GM08714 (cell line): Measurements from ENCODE around the gene CCDC69.

Source experiments
- H3K4me3 ChIP-seq: fragments of 200-500 bp; sonication (Bioruptor generic); 2 replicates; pipeline ENCODE4 v1.5.1; 2014; ENCODE audit warnings: mild to moderate bottlenecking, low read length, inconsistent platforms
- ZNF274 ChIP-seq: IDR thresholded peaks from 2 replicates; pipeline ENCODE4 v1.6.1; 2012; ENCODE audit warnings: mild to moderate bottlenecking, low read depth, low read length

The CCDC69 gene

GRCh38 chr5:151134228-151134627 is 89.7 kb downstream of the CCDC69 start:
- TF ChIP-seq ZNF274 = no peak
- H3K4me3 ChIP-seq = peak overlapping the region; percentile 6; the same call in 1 of the 2 replicates

- no peak overlapping the region for H3K4me3 ChIP-seq
- TF ChIP-seq ZNF274 = no peak
Observed at GRCh38 chr5:151132963-151133362, 90.9 kb downstream of the CCDC69 start.
